NCI-H526 (cell line): ENCODE measurements around the gene TEX11.
A peak's percentile ranks its signal among the peaks of the same experiment; 100 is the strongest.
"Not testable (repeated sequence)": the region's sequence is repeated elsewhere in the genome, so short reads cannot be mapped to it uniquely, and the experiment has no call there.

Experiments used
- DNase-seq, 2 experiments: peaks; one replicate each; lab custom pipeline; 2025; lab: John Stamatoyannopoulos, UW

The TEX11 gene

DNA sequence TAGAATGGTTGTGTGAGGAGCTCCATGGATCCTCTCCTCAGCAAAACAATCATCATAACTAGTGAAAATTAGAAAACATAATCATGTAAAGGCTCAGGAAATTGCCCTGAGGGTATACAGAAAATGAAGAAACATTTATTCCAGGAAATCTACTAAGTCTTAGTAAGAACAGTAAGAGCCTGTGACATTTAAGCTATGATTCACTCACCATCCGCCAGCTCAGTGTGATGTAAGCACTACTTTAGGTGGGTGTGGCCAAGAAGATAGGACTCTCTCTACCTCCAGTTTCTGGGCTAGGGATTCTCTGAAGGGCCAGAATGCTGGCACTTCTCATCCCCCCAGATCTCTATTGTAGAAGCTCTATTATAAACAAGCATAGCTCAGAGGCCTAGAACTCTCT lies 316.4 kb downstream of the TEX11 start:
- no peak for DNase-seq

- not testable (repeated sequence) for DNase-seq
Observed at GRCh38 chrX:70587158-70587557, 321.4 kb downstream of the TEX11 start.

DNA sequence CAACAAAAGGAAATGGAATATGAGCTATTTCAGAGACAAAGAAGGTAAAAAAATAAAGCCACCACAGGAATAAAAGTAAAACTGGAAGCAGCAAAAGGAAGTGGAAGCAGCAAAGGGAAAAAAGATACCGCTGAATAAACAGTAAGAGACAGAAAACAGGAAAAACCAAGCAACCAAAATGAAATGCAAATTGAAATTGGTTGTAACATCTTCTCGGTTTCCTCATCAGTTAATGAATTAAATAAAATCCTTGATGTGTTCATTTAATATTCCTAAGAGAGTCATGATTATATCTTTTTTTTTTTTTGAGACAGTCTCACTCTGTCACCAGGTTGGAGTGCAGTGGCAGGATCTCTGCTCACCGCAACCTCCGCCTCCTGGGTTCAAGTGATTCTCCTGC lies 331.1 kb downstream of the TEX11 start:
- DNase-seq, result no peak

DNA sequence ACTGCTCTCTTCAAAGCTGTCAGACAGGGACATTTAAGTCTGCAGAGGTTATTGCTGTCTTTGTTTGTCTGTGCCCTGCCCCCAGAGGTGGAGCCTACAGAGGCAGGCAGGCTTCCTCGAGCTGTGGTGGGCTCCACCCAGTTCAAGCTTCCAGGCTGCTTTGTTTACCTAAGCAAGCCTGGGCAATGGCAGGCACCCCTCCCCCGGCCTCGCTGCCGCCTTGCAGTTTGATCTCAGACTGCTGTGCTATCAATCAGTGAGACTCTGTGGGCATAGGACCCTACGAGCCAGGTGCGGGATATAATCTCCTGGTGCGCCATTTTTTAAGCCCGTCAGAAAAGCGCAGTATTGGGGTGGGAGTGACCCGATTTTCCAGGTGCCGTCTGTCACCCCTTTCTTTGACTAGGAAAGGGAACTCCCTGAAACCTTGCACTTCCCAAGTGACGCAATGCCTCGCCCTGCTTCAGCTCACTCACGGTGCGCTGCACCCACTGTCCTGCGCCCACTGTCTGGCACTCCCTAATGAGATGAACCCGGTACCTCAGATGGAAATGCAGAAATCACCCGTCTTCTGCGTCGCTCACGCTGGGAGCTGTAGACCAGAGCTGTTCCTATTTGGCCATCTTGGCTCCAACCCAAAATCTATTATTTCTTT lies 338.5 kb downstream of the TEX11 start:
- DNase-seq, result peak in 1 of 2 experiments; percentile 4

GRCh38 chrX:70554948-70555347 lies 353.6 kb downstream of the TEX11 start:
- no peak for DNase-seq

DNA sequence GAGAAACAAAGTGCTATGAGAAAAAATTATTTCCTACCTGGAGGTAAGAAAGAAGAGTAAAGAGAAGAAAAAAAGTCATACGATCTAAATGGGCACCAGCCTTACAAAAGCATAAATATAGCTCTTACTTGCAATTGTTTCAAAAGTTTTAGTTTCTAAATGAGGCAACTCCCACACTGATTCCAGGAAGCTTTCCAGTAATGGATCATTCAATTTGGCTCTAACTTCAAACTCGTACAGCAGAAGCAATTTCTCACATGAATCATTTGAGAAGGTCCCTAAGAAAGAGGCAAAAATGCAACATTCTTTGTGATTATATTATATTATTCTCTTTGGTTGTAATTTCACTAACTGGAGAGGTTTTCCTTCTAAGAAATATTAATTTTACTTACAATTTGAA lies 354.0 kb downstream of the TEX11 start:
- DNase-seq, result no peak

- no peak for DNase-seq
Observed at GRCh38 chrX:70554081-70554480, 354.4 kb downstream of the TEX11 start.

DNA sequence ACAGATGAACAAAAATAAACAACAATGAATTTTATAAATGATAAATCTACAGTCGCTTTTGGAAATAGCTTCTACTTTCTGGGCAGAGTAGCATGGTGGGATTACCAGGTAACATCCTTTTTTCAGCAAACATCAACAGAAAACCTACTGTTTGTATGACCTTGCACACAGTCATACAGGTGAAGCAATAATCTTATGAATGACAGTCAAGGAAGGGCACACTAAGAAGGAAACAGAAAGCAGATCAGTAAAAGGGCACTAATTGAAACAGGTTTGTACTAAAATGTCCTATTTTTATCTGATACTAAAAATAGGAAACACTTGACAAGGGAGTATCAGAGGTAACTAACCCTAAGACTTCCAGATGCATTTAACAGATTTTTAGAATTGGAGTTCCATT lies 355.0 kb downstream of the TEX11 start:
- DNase-seq, result no peak

DNA sequence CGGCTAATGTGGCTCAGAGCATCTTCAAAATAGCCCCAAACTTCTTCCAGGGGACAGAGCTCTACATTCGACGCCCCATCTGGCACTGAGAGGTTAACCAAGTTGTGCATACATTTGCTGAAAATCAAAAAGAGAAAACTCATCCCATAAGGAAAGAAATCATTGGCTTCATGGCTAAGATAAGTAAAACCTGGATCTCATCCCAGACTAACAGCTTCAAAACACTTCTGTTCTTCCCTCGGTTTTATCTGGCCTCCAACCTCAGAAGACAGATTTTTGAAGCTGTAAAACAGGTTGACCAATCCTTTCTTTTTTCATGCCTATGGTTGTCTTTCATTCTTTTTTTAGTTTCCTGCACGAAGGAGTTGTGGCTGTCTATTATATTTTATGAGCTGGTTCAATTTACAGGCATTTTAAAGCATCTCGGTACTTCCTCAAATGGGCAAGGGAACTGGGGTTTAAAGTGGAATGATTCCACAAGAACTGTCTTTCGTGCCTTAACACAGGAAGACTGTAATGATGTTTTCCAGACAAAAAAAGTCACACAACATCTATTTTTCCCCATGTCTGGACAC lies 356.3 kb downstream of the TEX11 start:
- no peak for DNase-seq

- no peak for DNase-seq
Observed at GRCh38 chrX:70549429-70549828, 359.1 kb downstream of the TEX11 start.

- DNase-seq, result no peak
Observed at GRCh38 chrX:70535198-70535597, 373.3 kb downstream of the TEX11 start.

- DNase-seq, result no peak
Observed at GRCh38 chrX:70527610-70528345, 380.7 kb downstream of the TEX11 start.

DNA sequence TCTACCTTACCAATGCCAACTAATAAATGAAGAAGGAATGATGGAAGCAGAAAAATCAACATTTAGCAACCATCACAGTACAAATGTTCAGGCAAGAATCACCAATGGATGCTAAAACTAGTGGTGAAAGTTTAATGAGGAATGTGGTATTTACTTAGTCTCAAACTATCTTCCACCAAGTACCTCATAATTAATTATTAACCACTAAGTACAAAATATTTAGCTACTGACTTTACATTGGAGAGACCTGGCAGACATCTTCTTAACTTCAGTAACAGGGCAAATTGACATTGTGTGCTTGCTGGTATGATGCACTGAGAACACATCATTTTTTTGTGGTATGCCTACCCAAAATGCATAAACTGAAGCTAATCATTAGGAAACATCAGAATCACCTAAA lies 381.5 kb downstream of the TEX11 start:
- DNase-seq, result no peak

DNA sequence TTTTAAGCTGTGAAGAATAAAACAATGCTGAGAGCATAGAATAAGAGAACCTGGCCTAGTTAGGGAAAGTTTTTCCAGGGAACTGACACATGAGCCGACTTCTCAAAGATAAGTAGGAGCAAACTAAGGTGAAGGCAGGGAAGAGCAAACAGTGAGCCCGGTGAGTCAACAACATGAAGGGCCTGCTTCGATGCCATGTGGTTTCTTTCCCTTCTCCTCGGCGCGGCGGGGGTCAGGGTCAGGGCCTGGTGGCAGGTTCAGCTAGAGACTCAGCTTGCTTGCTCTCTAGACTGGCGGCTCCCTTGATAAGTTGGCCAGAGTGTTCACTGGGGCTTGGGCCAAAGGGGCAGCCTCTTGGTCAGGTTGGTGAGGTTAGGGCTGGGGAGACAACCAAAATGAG lies 382.8 kb downstream of the TEX11 start:
- DNase-seq, result no peak

GRCh38 chrX:70515692-70516091 lies 392.8 kb downstream of the TEX11 start:
- not testable (repeated sequence) for DNase-seq

DNA sequence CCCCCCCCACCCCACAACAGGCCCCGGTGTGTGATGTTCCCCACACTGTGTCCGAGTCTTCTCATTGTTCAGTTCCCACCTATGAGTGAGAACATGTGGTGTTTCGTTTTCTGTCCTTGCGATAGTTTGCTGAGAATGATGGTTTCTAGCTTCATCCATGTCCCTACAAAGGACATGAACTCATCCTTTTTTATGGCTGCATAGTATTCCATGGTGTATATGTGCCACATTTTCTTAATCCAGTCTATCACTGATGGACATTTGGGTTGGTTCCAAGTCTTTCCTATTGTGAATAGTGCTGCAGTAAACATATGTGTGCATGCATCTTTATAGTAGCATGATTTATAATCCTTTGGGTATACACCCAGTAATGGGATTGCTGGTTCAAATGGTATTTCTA lies 393.2 kb downstream of the TEX11 start:
- not testable (repeated sequence) for DNase-seq

DNA sequence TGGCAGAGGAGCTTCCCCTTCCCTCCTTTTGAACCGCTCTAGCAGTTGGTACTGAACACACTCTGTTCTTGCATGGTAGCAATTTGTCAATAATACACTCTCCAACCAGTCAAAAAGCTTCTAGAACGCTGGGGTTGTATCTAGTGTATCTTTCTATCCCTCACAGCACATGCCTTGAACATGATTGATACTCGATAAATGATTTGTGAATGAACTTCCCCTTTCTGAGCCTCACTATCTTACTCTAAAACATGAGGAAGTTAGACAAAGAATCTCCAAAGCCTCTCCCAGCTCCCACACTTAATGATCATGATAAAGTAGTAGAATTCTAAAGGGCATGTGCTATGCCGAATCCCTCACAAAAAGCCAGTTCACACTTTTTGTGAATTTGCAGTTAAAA lies 399.4 kb downstream of the TEX11 start:
- no peak for DNase-seq

DNA sequence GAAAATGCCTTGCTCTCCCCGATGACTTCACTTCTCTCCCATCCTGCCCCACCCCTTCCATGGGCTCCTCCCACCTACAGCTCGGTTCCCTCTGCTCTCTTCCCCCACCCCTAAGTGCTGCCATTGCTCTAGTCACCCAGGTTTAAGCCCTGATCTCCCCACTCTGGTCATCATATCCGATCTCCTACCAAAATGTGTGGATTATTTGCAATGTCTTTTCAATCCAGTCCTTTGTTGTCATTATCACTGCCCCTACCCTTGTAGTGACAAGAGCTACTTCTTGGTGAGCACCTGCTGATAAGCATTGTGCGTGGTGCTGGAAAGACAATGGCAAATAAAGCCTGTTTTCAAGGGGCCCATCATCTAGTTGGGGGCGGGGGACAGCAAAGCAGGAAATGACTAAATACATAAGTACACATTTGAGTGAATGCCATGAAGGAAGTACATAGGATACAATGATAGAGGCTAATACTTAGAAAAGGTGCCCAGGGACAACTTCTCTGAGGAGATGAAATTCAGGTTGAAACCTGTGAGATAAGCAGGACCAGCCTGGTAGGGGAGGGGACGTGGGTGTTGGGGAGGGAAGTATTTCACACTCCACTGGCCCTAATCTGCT lies 400.1 kb downstream of the TEX11 start:
- no peak for DNase-seq

GRCh38 chrX:70505451-70505841 lies 403.1 kb downstream of the TEX11 start:
- no peak for DNase-seq

GRCh38 chrX:70504772-70505450 lies 403.6 kb downstream of the TEX11 start:
- no peak for DNase-seq

DNA sequence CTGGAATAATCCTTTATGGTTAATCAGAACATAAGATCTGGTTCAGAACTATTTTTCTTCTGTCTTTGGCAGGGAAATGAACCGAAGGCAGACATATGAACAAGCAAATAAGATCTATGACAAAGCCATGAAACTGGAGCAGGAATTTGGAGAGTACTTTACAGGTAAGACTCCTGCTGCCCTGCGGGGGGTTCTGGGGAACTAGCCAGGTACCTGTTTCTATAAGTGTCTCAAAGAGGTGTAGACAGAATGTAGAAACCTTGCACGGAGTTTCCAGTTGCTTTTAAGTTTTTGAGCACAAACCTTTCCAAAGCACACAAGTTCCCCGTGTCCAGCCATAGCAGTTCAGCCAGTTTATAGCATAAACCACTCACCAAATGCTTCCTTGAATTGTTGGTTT lies 407.7 kb downstream of the TEX11 start:
- DNase-seq, result no peak

GRCh38 chrX:70498129-70498528 lies 410.4 kb downstream of the TEX11 start:
- no peak for DNase-seq
